HEK293 (cell line): ENCODE measurements around the gene DUSP6.

Experiments used
- CTCF ChIA-PET: fragments of 350-600 bp; formaldehyde crosslinking; extraction: SDS; loops from one replicate; lab custom pipeline; 2021; ENCODE audit warnings: antibody characterized with exemption; lab: Yijun Ruan, JAX
- POLR2A ChIA-PET: fragments of 300-600 bp; formaldehyde crosslinking; extraction: SDS; loops from one replicate; lab custom pipeline; 2020; ENCODE audit warnings: antibody characterized with exemption, inconsistent platforms; lab: Yijun Ruan, JAX
- H3K27ac ChIP-seq: fragments of 200-500 bp; sonication (Bioruptor generic); 2 replicates; pipeline ENCODE4 v1.5.1; 2014; ENCODE audit warnings: low read depth, low read length, control low read depth, inconsistent platforms; ENCODE audit errors: extremely low read depth
- H3K36me3 ChIP-seq, 2 experiments: fragments of 200-500 bp in 1 of 2; sonication (Bioruptor generic) in 1 of 2; 1 replicate in 1 of 2; 2 replicates in 1 of 2; pipeline ENCODE4 v1.5.1; 2014 to 2017; ENCODE audit warnings: inconsistent platforms in 2 of 2, low read length in 2 of 2; ENCODE audit not compliant: control insufficient read depth in 2 of 2, insufficient read depth in 1 of 2
- H3K4me1 ChIP-seq: fragments of 200-500 bp; sonication (Bioruptor generic); 2 replicates; pipeline ENCODE4 v1.5.1; 2014; ENCODE audit warnings: mild to moderate bottlenecking, low read length, inconsistent platforms; ENCODE audit not compliant: control insufficient read depth, insufficient read depth
- H3K4me3 ChIP-seq: 2 replicates; pipeline ENCODE4 v1.5.1; 2011; ENCODE audit warnings: low read depth, mild to moderate bottlenecking, control low read depth, low read length, moderate library complexity
- H3K9me3 ChIP-seq: fragments of 200-500 bp; sonication (Bioruptor generic); 2 replicates; pipeline ENCODE4 v1.5.1; 2014; ENCODE audit warnings: low read depth, low read length, inconsistent platforms; ENCODE audit not compliant: control insufficient read depth, insufficient read depth
- ATF2 ChIP-seq: fragments of 450-650 bp; formaldehyde crosslinking; IDR thresholded peaks from 2 replicates; pipeline ENCODE4 v1.5.1; 2016; ENCODE audit warnings: missing biosample characterization, missing genetic modification characterization, low read depth
- BCL11B ChIP-seq: fragments of 450-650 bp; formaldehyde crosslinking; IDR thresholded peaks from 2 replicates; pipeline ENCODE4 v1.5.1; 2016; ENCODE audit warnings: low read depth, missing biosample characterization, missing genetic modification characterization
- CTCF ChIP-seq: fragments of 450-650 bp; formaldehyde crosslinking; IDR thresholded peaks from 2 replicates; pipeline ENCODE4 v1.5.1; 2016; ENCODE audit warnings: missing biosample characterization, missing genetic modification characterization
- SCRT2 ChIP-seq: fragments of 450-650 bp; formaldehyde crosslinking; IDR thresholded peaks from 2 replicates; pipeline ENCODE4 v1.5.1; 2016; ENCODE audit warnings: missing biosample characterization, missing genetic modification characterization
- SP3 ChIP-seq: fragments of 450-650 bp; formaldehyde crosslinking; IDR thresholded peaks from 2 replicates; pipeline ENCODE4 v1.5.1; 2016; ENCODE audit warnings: missing biosample characterization, missing genetic modification characterization
- ZBTB44 ChIP-seq: fragments of 450-650 bp; IDR thresholded peaks from 2 replicates; pipeline ENCODE4 v1.5.1; 2018; ENCODE audit warnings: missing biosample characterization, mild to moderate bottlenecking, missing genetic modification characterization
- ZNF10 ChIP-seq: fragments of 450-650 bp; formaldehyde crosslinking; IDR thresholded peaks from 2 replicates; pipeline ENCODE4 v1.5.1; 2017; ENCODE audit warnings: missing biosample characterization, missing genetic modification characterization
- ZNF138 ChIP-seq: fragments of 450-650 bp; formaldehyde crosslinking; IDR thresholded peaks from 2 replicates; pipeline ENCODE4 v1.5.1; 2016; ENCODE audit warnings: missing biosample characterization, missing genetic modification characterization, borderline replicate concordance
- ZNF16 ChIP-seq: fragments of 450-650 bp; formaldehyde crosslinking; IDR thresholded peaks from 2 replicates; pipeline ENCODE4 v1.5.1; 2016; ENCODE audit warnings: low read depth, missing biosample characterization, missing genetic modification characterization
- ZNF221 ChIP-seq: fragments of 450-650 bp; formaldehyde crosslinking; IDR thresholded peaks from 2 replicates; pipeline ENCODE4 v1.5.1; 2017; ENCODE audit warnings: missing biosample characterization, missing genetic modification characterization, borderline replicate concordance
- ZNF335 ChIP-seq: fragments of 450-650 bp; formaldehyde crosslinking; conservative IDR thresholded peaks from 2 replicates; pipeline ENCODE4 v1.5.1; 2016; ENCODE audit warnings: missing biosample characterization, missing genetic modification characterization
- ZNF366 ChIP-seq: fragments of 450-650 bp; formaldehyde crosslinking; conservative IDR thresholded peaks from 2 replicates; pipeline ENCODE4 v1.5.1; 2016; ENCODE audit warnings: missing biosample characterization, missing genetic modification characterization
- ZNF513 ChIP-seq: fragments of 450-650 bp; IDR thresholded peaks from 2 replicates; pipeline ENCODE4 v1.5.1; 2018; ENCODE audit warnings: missing biosample characterization, missing genetic modification characterization
- ZNF600 ChIP-seq: fragments of 450-650 bp; formaldehyde crosslinking; IDR thresholded peaks from 2 replicates; pipeline ENCODE4 v1.5.1; 2016; ENCODE audit warnings: missing biosample characterization, missing genetic modification characterization
- ZNF624 ChIP-seq: fragments of 450-650 bp; formaldehyde crosslinking; IDR thresholded peaks from 2 replicates; pipeline ENCODE4 v1.5.1; 2017; ENCODE audit warnings: missing biosample characterization, missing genetic modification characterization

DUSP6 gene

GRCh38 chr12:89383235-89384049 is 31.1 kb upstream of the DUSP6 start (continued):
- TF ChIP-seq ATF2 (tag by site-specific recombination): no peak
- no peak for TF ChIP-seq ZNF624 (tag by site-specific recombination)
- no peak for TF ChIP-seq ZBTB44 (tag by site-specific recombination)
- TF ChIP-seq ZNF366 (tag by site-specific recombination): no peak
- TF ChIP-seq SP3 (tag by site-specific recombination): no peak
- TF ChIP-seq ZNF513 (tag by site-specific recombination): no peak
- TF ChIP-seq ZNF10 (tag by site-specific recombination): no peak
- 0 out of 2 replicates have a peak, but pooled peaks have one; percentile 10 for TF ChIP-seq CTCF (tag by site-specific recombination)
- no peak for TF ChIP-seq ZNF138 (tag by site-specific recombination)
- no peak for TF ChIP-seq ZNF16 (tag by site-specific recombination)
- TF ChIP-seq ZNF335 (tag by site-specific recombination): peak; percentile 55; the same call in 1 of the 2 replicates
- TF ChIP-seq ZNF221 (tag by site-specific recombination): no peak
- TF ChIP-seq SCRT2 (tag by site-specific recombination): no peak
- TF ChIP-seq BCL11B (tag by site-specific recombination): no peak

- no peak for TF ChIP-seq ZNF600 (tag by site-specific recombination)
- no peaks in the 10 kb centered on the region for H3K9me3 ChIP-seq
- peaks cover 19% of the 10 kb centered on the region for H3K4me1 ChIP-seq
- H3K36me3 ChIP-seq: no peaks in the 10 kb centered on the region
- no peak overlapping the region for H3K27ac ChIP-seq
- CTCF ChIA-PET: interaction anchor here (0.8 kb wide), 1 partner anchor 639 kb away, joined by 3 read pairs; no protein-coding TSS in a partner anchor
- POLR2A ChIA-PET: interaction anchor here (1.0 kb wide), 1 partner anchor 29 kb away, joined by 3 read pairs; no protein-coding TSS in a partner anchor
- no peak overlapping the region for H3K4me3 ChIP-seq
Observed at GRCh38 chr12:89382328-89382727, 30.0 kb upstream of the DUSP6 start.
